OCI-LY3 (cell line): ENCODE results near the gene ABCA8.
"Not testable (repeated sequence)": the region's sequence is repeated elsewhere in the genome, so short reads cannot be mapped to it uniquely, and the experiment has no call there.

Source experiments
- H2AFZ ChIP-seq: fragments of 200-600, 300-600 bp; shearing (Covaris generic); 2 replicates; pipeline ENCODE4 v1.6.0; 2014; ENCODE audit warnings: antibody characterized with exemption, low read depth, low read length
- H3K27ac ChIP-seq: fragments of 200-600, 300-600 bp; sonication (generic); 2 replicates; pipeline ENCODE4 v1.5.1; 2014; ENCODE audit warnings: mild to moderate bottlenecking, low read length, moderate library complexity, mixed read lengths
- H3K27me3 ChIP-seq: fragments of 200-600, 300-600 bp; sonication (generic); 2 replicates; pipeline ENCODE4 v1.6.1; 2014; ENCODE audit warnings: low read depth, low read length, mixed read lengths
- H3K36me3 ChIP-seq: fragments of 200-600, 300-600 bp; sonication (generic); replicated peaks from 2 replicates; pipeline ENCODE3; 2014; ENCODE audit warnings: low read depth, low read length, mixed read lengths
- H3K4me1 ChIP-seq: fragments of 300-600, 200-600 bp; sonication (generic); 2 replicates; pipeline ENCODE4 v1.6.1; 2014; ENCODE audit warnings: low read length, mixed read lengths
- H3K4me2 ChIP-seq: fragments of 200-600, 300-600 bp; sonication (generic); 2 replicates; pipeline ENCODE4 v1.6.1; 2014; ENCODE audit warnings: low read length, mixed read lengths
- H3K4me3 ChIP-seq: fragments of 300-600, 200-600 bp; sonication (generic); 2 replicates; pipeline ENCODE4 v1.5.1; 2014; ENCODE audit warnings: antibody characterized with exemption, mild to moderate bottlenecking, low read length, moderate library complexity
- H3K79me2 ChIP-seq: fragments of 300-600, 200-600 bp; shearing (Covaris generic); 2 replicates; pipeline ENCODE4 v1.6.1; 2014; ENCODE audit warnings: mild to moderate bottlenecking, low read length, mixed read lengths
- H3K9ac ChIP-seq: fragments of 300-600, 200-600 bp; shearing (Covaris generic); 2 replicates; pipeline ENCODE4 v1.6.0; 2014; ENCODE audit warnings: mild to moderate bottlenecking, low read length, moderate library complexity
- H3K9me3 ChIP-seq: fragments of 200-600, 300-600 bp; shearing (Covaris generic); 2 replicates; pipeline ENCODE4 v1.6.1; 2014; ENCODE audit warnings: low read length, mixed read lengths; ENCODE audit not compliant: insufficient read depth
- H4K20me1 ChIP-seq: fragments of 200-600, 300-600 bp; sonication (generic); 2 replicates; pipeline ENCODE4 v1.6.1; 2016; ENCODE audit warnings: low read length, mixed read lengths; ENCODE audit not compliant: insufficient read depth
- CTCF ChIP-seq: fragments of 200-600, 300-600 bp; sonication (generic); IDR thresholded peaks from 2 replicates; pipeline ENCODE4 v1.5.1; 2014; ENCODE audit warnings: antibody characterized with exemption, low read length, low read depth
- EZH2phosphoT487 ChIP-seq: fragments of 200-600 bp; shearing (Covaris generic); IDR thresholded peaks from 2 replicates; pipeline ENCODE4 v1.6.1; 2018; ENCODE audit warnings: antibody characterized with exemption, mixed run types, low read depth

Gene ABCA8

GRCh38 chr17:68944435-68945035, 10.7 kb downstream of the ABCA8 start:
- Histone ChIP-seq H4K20me1 (no peaks in the 10 kb centered on the region), H2AFZ (no peak overlapping the region), H3K36me3 (no peaks in the 10 kb centered on the region), H3K9me3 (no peaks in the 10 kb centered on the region), H3K4me2 (no peak overlapping the region), H3K4me3 (no peak overlapping the region), H3K9ac (no peak overlapping the region), H3K4me1 (no peaks in the 10 kb centered on the region), H3K27ac (no peak overlapping the region), H3K27me3 (no peaks in the 10 kb centered on the region), H3K79me2 (no peaks in the 10 kb centered on the region)
- TF ChIP-seq EZH2phosphoT487 (no peak), CTCF (no peak)

GRCh38 chr17:68943812-68944182, 11.4 kb downstream of the ABCA8 start:
- not testable (repeated sequence) for H3K27ac ChIP-seq, H3K4me1 ChIP-seq, H3K36me3 ChIP-seq, H4K20me1 ChIP-seq, H3K4me2 ChIP-seq, H3K27me3 ChIP-seq, H3K9ac ChIP-seq, H2AFZ ChIP-seq, H3K4me3 ChIP-seq, H3K9me3 ChIP-seq, H3K79me2 ChIP-seq

- Histone ChIP-seq H3K27me3 (no peaks in the 10 kb centered on the region), H3K4me3 (no peak overlapping the region), H2AFZ (no peak overlapping the region), H3K27ac (no peak overlapping the region), H3K36me3 (no peaks in the 10 kb centered on the region), H3K4me1 (no peaks in the 10 kb centered on the region), H3K79me2 (no peaks in the 10 kb centered on the region), H3K4me2 (no peak overlapping the region), H3K9ac (no peak overlapping the region), H3K9me3 (no peaks in the 10 kb centered on the region), H4K20me1 (no peaks in the 10 kb centered on the region)
- no peak for TF ChIP-seq CTCF
- TF ChIP-seq EZH2phosphoT487: no peak
Observed at GRCh38 chr17:68943123-68943811, 11.9 kb downstream of the ABCA8 start.

GRCh38 chr17:68942389-68942788, 12.8 kb downstream of the ABCA8 start:
- no peaks in the 10 kb centered on the region for H3K36me3 ChIP-seq
- H3K79me2 ChIP-seq: no peaks in the 10 kb centered on the region
- TF ChIP-seq EZH2phosphoT487: no peak
- no peak for TF ChIP-seq CTCF
- no peak overlapping the region for H2AFZ ChIP-seq
- no peak overlapping the region for H3K27ac ChIP-seq
- H3K4me2 ChIP-seq: no peak overlapping the region
- no peaks in the 10 kb centered on the region for H3K27me3 ChIP-seq
- no peaks in the 10 kb centered on the region for H3K4me1 ChIP-seq
- H3K9ac ChIP-seq: no peak overlapping the region
- no peak overlapping the region for H3K4me3 ChIP-seq
- no peaks in the 10 kb centered on the region for H4K20me1 ChIP-seq
- no peaks in the 10 kb centered on the region for H3K9me3 ChIP-seq
